ENCODE results near the gene LSS.
"Not testable (repeated sequence)": the region's sequence is repeated elsewhere in the genome, so short reads cannot be mapped to it uniquely, and the experiment has no call there.

The LSS gene

GRCh38 chr21:46205166-46205565 is 23.4 kb downstream of the LSS start:
- DNase-seq: no peak

GRCh38 chr21:46203203-46203600 is 25.4 kb downstream of the LSS start:
- DNase-seq: no peak

- DNase-seq: no peak
Measured at GRCh38 chr21:46202592-46203202, 25.9 kb downstream of the LSS start.

GRCh38 chr21:46200877-46201803 is 27.4 kb downstream of the LSS start:
- not testable (repeated sequence) for DNase-seq

GRCh38 chr21:46199436-46200373 is 28.9 kb downstream of the LSS start:
- DNase-seq: no peak

GRCh38 chr21:46196733-46197132 is 31.8 kb downstream of the LSS start:
- DNase-seq: no peak

GRCh38 chr21:46195595-46196195 is 32.9 kb downstream of the LSS start:
- DNase-seq: no peak

- DNase-seq: no peak
Measured at GRCh38 chr21:46194374-46195334, 33.9 kb downstream of the LSS start.

- no peak for DNase-seq
Measured at GRCh38 chr21:46193829-46194373, 34.7 kb downstream of the LSS start.

- DNase-seq: no peak
Measured at GRCh38 chr21:46191686-46192575, 36.6 kb downstream of the LSS start.

- DNase-seq: no peak
Measured at GRCh38 chr21:46191257-46191685, 37.3 kb downstream of the LSS start.

GRCh38 chr21:46190491-46191131 is 38.0 kb downstream of the LSS start:
- no peak for DNase-seq

- DNase-seq: no peak
Measured at GRCh38 chr21:46189959-46190490, 38.5 kb downstream of the LSS start.

GRCh38 chr21:46189213-46189958 is 39.2 kb downstream of the LSS start:
- DNase-seq: no peak

GRCh38 chr21:46188226-46189212 is 40.1 kb downstream of the LSS start:
- DNase-seq: no peak

- no peak for DNase-seq
Measured at GRCh38 chr21:46187814-46188213, 40.8 kb downstream of the LSS start.

GRCh38 chr21:46187261-46187660 is 41.3 kb downstream of the LSS start:
- DNase-seq: no peak

All from CD4-positive, alpha-beta T cell treated with Interleukin-17A for 4 hours (primary cell).